ENCODE measurements around the gene WDR48. TPM values are rescaled to one million over a fixed set of nuclear protein-coding genes. Genes with fewer than 3 reads are reported as not detected.
"Not testable (repeated sequence)": the region's sequence is repeated elsewhere in the genome, so short reads cannot be mapped to it uniquely, and the experiment has no call there.

Gene WDR48
- total and polyA plus RNA-seq, 9 of the 15 experiments (the other 6 are each of a cell fraction or from before 2014, with no cell fraction given): 26.6 to 70.6 (median 48.0) TPM

- CTCF ChIA-PET (ENCODE audit: low intra/inter-chr PET ratio); H3K27ac ChIP-seq (ENCODE audit: extremely low read depth, low read depth, low read length); ATAC-seq; H3K4me3 ChIP-seq; H3K36me3 ChIP-seq (ENCODE audit: control insufficient read depth, insufficient read depth, low read length); H3K4me1 ChIP-seq (replicated peaks in 1 of 2; ENCODE audit: control insufficient read depth in 2 of 2, insufficient read depth in 2 of 2, low read length in 2 of 2); H3K9me3 ChIP-seq (replicated peaks; ENCODE audit: control insufficient read depth, insufficient read depth, low read depth, low read length); BruUV-seq (replicated peaks); H2AFZ ChIP-seq (ENCODE audit: low read depth, low read length); H3K27me3 ChIP-seq (ENCODE audit: control insufficient read depth in 2 of 2, insufficient read depth in 2 of 2, low read length in 2 of 2); FAIRE-seq; in situ Hi-C loops (cut with MboI); H3K4me2 ChIP-seq (ENCODE audit: insufficient read depth, low read length); H3K9ac ChIP-seq (ENCODE audit: insufficient read depth in 1 of 2, low read depth in 2 of 2, low read length in 2 of 2); DNase-seq (ENCODE audit: extremely low read depth in 1 of 4, low spot score in 3 of 4); POLR2A ChIA-PET; intact Hi-C loops (cut with micrococcal nuclease); H3K9me1 ChIP-seq (ENCODE audit: control insufficient read depth, insufficient read depth, low read length); H4K20me1 ChIP-seq (replicated peaks; ENCODE audit: control insufficient read depth, insufficient read depth, low read length): not testable (repeated sequence)
- H3K79me2 ChIP-seq (ENCODE audit: control insufficient read depth, insufficient read depth, low read length): peaks cover 30% of the 10 kb centered on the region
- WGBS (ENCODE audit: insufficient coverage, low coverage, missing lambda C conversion rate): 55% methylated on average over 2 of the region's 2 CpGs
- 0 out of 2 replicates have a peak, but pooled peaks have one; percentile 27 for TF ChIP-seq BCOR (IDR thresholded peaks at IDR 0.05)
- TF ChIP-seq ZNF146 (CRISPR knock-in tag; IDR thresholded peaks at IDR 0.05; ENCODE audit: unreplicated experiment): peak; percentile 74
- 0 out of 4 replicates have a peak, but pooled peaks of 1 of the 2 experiments have one; percentile 27 for TF ChIP-seq KDM1A (IDR thresholded peaks at IDR 0.05)
These were observed 9.4 kb downstream of the WDR48 start for GRCh38 chr3:39061228-39061627.

GRCh38 chr3:39062180-39062579 lies 10.4 kb downstream of the WDR48 start:
- Histone ChIP-seq H3K27me3 (ENCODE audit: control insufficient read depth in 2 of 2, insufficient read depth in 2 of 2, low read length in 2 of 2) (no peaks in the 10 kb centered on the region), H3K9me3 (replicated peaks; ENCODE audit: control insufficient read depth, insufficient read depth, low read depth, low read length) (no peaks in the 10 kb centered on the region), H3K9me1 (ENCODE audit: control insufficient read depth, insufficient read depth, low read length) (no peaks in the 10 kb centered on the region), H3K4me1 (replicated peaks in 1 of 2; ENCODE audit: control insufficient read depth in 2 of 2, insufficient read depth in 2 of 2, low read length in 2 of 2) (no peaks in the 10 kb centered on the region; a peak in 1 of 5 replicates), H4K20me1 (replicated peaks; ENCODE audit: control insufficient read depth, insufficient read depth, low read length) (0 out of 2 replicates have a peak, but pooled peaks cover 5% of the 10 kb centered on the region), H3K36me3 (ENCODE audit: control insufficient read depth, insufficient read depth, low read length) (peaks cover 14% of the 10 kb centered on the region), H3K27ac (ENCODE audit: extremely low read depth, low read depth, low read length) (no peak overlapping the region), H2AFZ (ENCODE audit: low read depth, low read length) (no peak overlapping the region), H3K4me2 (ENCODE audit: insufficient read depth, low read length) (no peak overlapping the region), H3K4me3 (no peak overlapping the region), H3K9ac (ENCODE audit: insufficient read depth in 1 of 2, low read depth in 2 of 2, low read length in 2 of 2) (no peak overlapping the region), H3K79me2 (ENCODE audit: control insufficient read depth, insufficient read depth, low read length) (peaks cover 22% of the 10 kb centered on the region)
- intact Hi-C loops (cut with micrococcal nuclease): no loop called here
- DNase-seq (ENCODE audit: extremely low read depth in 1 of 4, low spot score in 3 of 4) (no peak), FAIRE-seq (no peak), ATAC-seq (no peak)
- ChIA-PET CTCF (ENCODE audit: low intra/inter-chr PET ratio) (no interaction called here), POLR2A (interaction anchor here (0.7 kb wide), 1 partner anchor 78 kb away, joined by 3 read pairs; no protein-coding TSS in a partner anchor)
- no peak for TF ChIP-seq RBM15 (IDR thresholded peaks at IDR 0.05; ENCODE audit: insufficient read depth, low read length)
- no peak for TF ChIP-seq AFF4 (CRISPR knock-in tag; IDR thresholded peaks at IDR 0.05)
- peak; percentile 40; the same call in 1 of the 2 replicates for TF ChIP-seq NFIC (IDR thresholded peaks at IDR 0.05)
- no peak for TF ChIP-seq ZFP1 (CRISPR knock-in tag; IDR thresholded peaks at IDR 0.05)
- TF ChIP-seq XRCC3 (IDR thresholded peaks at IDR 0.05): no peak
- BruUV-seq (replicated peaks): no TSS peak
- in situ Hi-C loops (cut with MboI): no loop called here
- WGBS (ENCODE audit: insufficient coverage, low coverage, missing lambda C conversion rate): 44% methylated on average over 1 of the region's 1 CpG
